ENCODE measurements around the gene UTS2B. TPM values are rescaled to one million over a fixed set of nuclear protein-coding genes. Genes with fewer than 3 reads are reported as not detected.

The UTS2B gene
- total RNA-seq, 1 donor from 2014 or later, result 0.89 TPM

GRCh38 chr3:191328962-191329653, 1.2 kb downstream of the UTS2B start, which contains the start of gene CCDC50:
Gene CCDC50 (plus strand): TSS chr3:191329394. CDS start chr3:191329675, 281 bp downstream.
- ATAC-seq (peak; percentile 91), DNase-seq (ENCODE audit: low spot score) (peak; percentile 91)
- intact Hi-C loops (cut with DNase I), result no loop called here

- DNase-seq (ENCODE audit: low spot score) (no peak), ATAC-seq (no peak)
- intact Hi-C loops (cut with DNase I), result no loop called here
These were observed 1.9 kb downstream of the UTS2B start for GRCh38 chr3:191328383-191328961.

GRCh38 chr3:191327526-191327925, 2.8 kb downstream of the UTS2B start:
- ATAC-seq, result no peak
- no peak for DNase-seq (ENCODE audit: low spot score)
- intact Hi-C loops (cut with DNase I), result no loop called here

GRCh38 chr3:191324936-191325335, 5.4 kb downstream of the UTS2B start:
- no peak for DNase-seq (ENCODE audit: low spot score)
- intact Hi-C loops (cut with DNase I), result no loop called here
- ATAC-seq, result no peak

- intact Hi-C loops (cut with DNase I), result no loop called here
- DNase-seq (ENCODE audit: low spot score) (no peak), ATAC-seq (no peak)
These were observed 9.1 kb downstream of the UTS2B start for GRCh38 chr3:191321019-191321767.

GRCh38 chr3:191320316-191320715, 10.0 kb downstream of the UTS2B start:
- intact Hi-C loops (cut with DNase I), result no loop called here
- DNase-seq (ENCODE audit: low spot score) (no peak), ATAC-seq (no peak)

GRCh38 chr3:191316876-191317603, 13.3 kb downstream of the UTS2B start:
- DNase-seq (ENCODE audit: low spot score) (no peak), ATAC-seq (peak; percentile 35)
- intact Hi-C loops (cut with DNase I), result no loop called here

GRCh38 chr3:191314109-191314728, 16.1 kb downstream of the UTS2B start:
- peak; percentile 25 for ATAC-seq
- intact Hi-C loops (cut with DNase I), result no loop called here
- DNase-seq (ENCODE audit: low spot score), result no peak

GRCh38 chr3:191313296-191313695, 17.0 kb downstream of the UTS2B start:
- ATAC-seq, result no peak
- intact Hi-C loops (cut with DNase I), result no loop called here
- no peak for DNase-seq (ENCODE audit: low spot score)

GRCh38 chr3:191307341-191307740, 23.0 kb downstream of the UTS2B start:
- ATAC-seq, result no peak
- intact Hi-C loops (cut with DNase I), result no loop called here

GRCh38 chr3:191306428-191306827, 23.9 kb downstream of the UTS2B start:
- ATAC-seq (no peak), DNase-seq (ENCODE audit: low spot score) (no peak)
- intact Hi-C loops (cut with DNase I), result no loop called here

More at GRCh38 chr3:191307341-191307740, 23.0 kb downstream of the UTS2B start:
- no peak for DNase-seq (ENCODE audit: low spot score)

GRCh38 chr3:191303596-191303995, 26.7 kb downstream of the UTS2B start:
- intact Hi-C loops (cut with DNase I), result no loop called here
- ATAC-seq (peak; percentile 24), DNase-seq (ENCODE audit: low spot score) (no peak)

- ATAC-seq (no peak), DNase-seq (ENCODE audit: low spot score) (no peak)
- intact Hi-C loops (cut with DNase I), result no loop called here
These were observed 27.9 kb downstream of the UTS2B start for GRCh38 chr3:191302451-191302850.

GRCh38 chr3:191301782-191302411, 28.4 kb downstream of the UTS2B start:
- DNase-seq (ENCODE audit: low spot score) (no peak), ATAC-seq (no peak)
- intact Hi-C loops (cut with DNase I), result no loop called here

GRCh38 chr3:191301017-191301416, 29.3 kb downstream of the UTS2B start:
- intact Hi-C loops (cut with DNase I), result no loop called here
- ATAC-seq (no peak), DNase-seq (ENCODE audit: low spot score) (no peak)

- ATAC-seq, result no peak
- intact Hi-C loops (cut with DNase I), result no loop called here
These were observed 29.9 kb downstream of the UTS2B start for GRCh38 chr3:191300422-191300821.

GRCh38 chr3:191298846-191299245, 31.5 kb downstream of the UTS2B start:
- no peak for ATAC-seq
- no peak for DNase-seq (ENCODE audit: low spot score)

More at GRCh38 chr3:191300422-191300821, 29.9 kb downstream of the UTS2B start:
- no peak for DNase-seq (ENCODE audit: low spot score)

GRCh38 chr3:191296041-191296541, 34.2 kb downstream of the UTS2B start:
- ATAC-seq (no peak), DNase-seq (ENCODE audit: low spot score) (no peak)
- intact Hi-C loops (cut with DNase I), result no loop called here

More at GRCh38 chr3:191298846-191299245, 31.5 kb downstream of the UTS2B start:
- intact Hi-C loops (cut with DNase I), result no loop called here
